ENCODE measurements around the gene ELFN2. TPM values are rescaled to one million over a fixed set of nuclear protein-coding genes. Genes with fewer than 3 reads are reported as not detected.

ELFN2 gene
- total and polyA plus RNA-seq, 8 donors: 0.19 to 2.1 (median 1.1) TPM

GRCh38 chr22:37467391-37467955, 40.2 kb upstream of the ELFN2 start:
- Histone ChIP-seq H3K36me3 (no peaks in the 10 kb centered on the region), H3K27ac (no peak overlapping the region), H3K4me3 (no peak overlapping the region), H3K9me3 (no peaks in the 10 kb centered on the region), H3K4me1 (no peaks in the 10 kb centered on the region), H3K27me3 (no peaks in the 10 kb centered on the region)
- 58 to 67% methylated on average over 14 of the region's 14 CpGs for WGBS, 2 donors
- TF ChIP-seq CTCF (IDR thresholded peaks at IDR 0.05): no peak
- intact Hi-C loops (cut with DNase I): no loop called here
- FAIRE-seq (no peak), ATAC-seq (no peak), DNase-seq (peak in 2 of 6 donors; percentile 47 to 52)

GRCh38 chr22:37464181-37464580, 36.9 kb upstream of the ELFN2 start:
- H3K27ac ChIP-seq: no peak overlapping the region
- FAIRE-seq: no peak
- no peaks in the 10 kb centered on the region for H3K9me3 ChIP-seq
- TF ChIP-seq CTCF (IDR thresholded peaks at IDR 0.05): no peak
- H3K4me1 ChIP-seq: no peaks in the 10 kb centered on the region
- no peaks in the 10 kb centered on the region for H3K36me3 ChIP-seq
- no peak for ATAC-seq
- no peak for DNase-seq
- intact Hi-C loops (cut with DNase I): no loop called here
- 48 to 56% methylated on average over 4 of the region's 4 CpGs for WGBS, 2 donors
- no peak overlapping the region for H3K4me3 ChIP-seq
- H3K27me3 ChIP-seq: peaks cover 0 to 5% (median 0%) of the 10 kb centered on the region in 4 donors

GRCh38 chr22:37462983-37463382, 35.7 kb upstream of the ELFN2 start:
- H3K27me3 ChIP-seq: peaks cover 0 to 5% (median 0%) of the 10 kb centered on the region in 4 donors

GRCh38 chr22:37462436-37462835, 35.2 kb upstream of the ELFN2 start:
- DNase-seq (no peak), FAIRE-seq (no peak), ATAC-seq (no peak)
- Histone ChIP-seq H3K4me1 (no peaks in the 10 kb centered on the region), H3K9me3 (no peaks in the 10 kb centered on the region), H3K36me3 (no peaks in the 10 kb centered on the region), H3K27me3 (peaks cover 0 to 5% (median 0%) of the 10 kb centered on the region in 4 donors), H3K27ac (no peak overlapping the region), H3K4me3 (no peak overlapping the region)
- WGBS, 2 donors: 37 to 44% methylated on average over 5 of the region's 5 CpGs
- TF ChIP-seq CTCF (IDR thresholded peaks at IDR 0.05): no peak
- intact Hi-C loops (cut with DNase I): no loop called here

More at GRCh38 chr22:37462983-37463382, 35.7 kb upstream of the ELFN2 start:
- no peak overlapping the region for H3K4me3 ChIP-seq
- no peaks in the 10 kb centered on the region for H3K36me3 ChIP-seq
- FAIRE-seq (no peak), ATAC-seq (peak in 3 of 4 donors; percentile 65 to 84 (median 70)), DNase-seq (peak in 1 of 6 donors; percentile 53)
- intact Hi-C loops (cut with DNase I): no loop called here
- TF ChIP-seq CTCF (IDR thresholded peaks at IDR 0.05): no peak
- no peaks in the 10 kb centered on the region for H3K4me1 ChIP-seq
- H3K9me3 ChIP-seq: no peaks in the 10 kb centered on the region
- 2 to 15% methylated on average over 5 of the region's 5 CpGs for WGBS, 2 donors
- H3K27ac ChIP-seq: no peak overlapping the region

- FAIRE-seq: no peak
- H3K4me3 ChIP-seq: no peak overlapping the region
These were observed 34.7 kb upstream of the ELFN2 start for GRCh38 chr22:37461961-37462360.

More at GRCh38 chr22:37461961-37462360, 34.7 kb upstream of the ELFN2 start:
- Histone ChIP-seq H3K36me3 (no peaks in the 10 kb centered on the region), H3K27me3 (peaks cover 0 to 5% (median 0%) of the 10 kb centered on the region in 4 donors), H3K27ac (no peak overlapping the region), H3K4me1 (no peaks in the 10 kb centered on the region), H3K9me3 (no peaks in the 10 kb centered on the region)
- intact Hi-C loops (cut with DNase I): no loop called here
- DNase-seq (no peak), ATAC-seq (no peak)
- no peak for TF ChIP-seq CTCF (IDR thresholded peaks at IDR 0.05)
- WGBS, 2 donors: 40 to 47% methylated on average over 6 of the region's 6 CpGs

Measured in pancreas (tissue), 10 donors.